PFSK-1 (cell line): ENCODE measurements around the gene SLC38A6.

Experiments
- POLR2AphosphoS5 ChIP-seq: IDR thresholded peaks from 2 replicates; pipeline ENCODE4 v1.6.1; 2012; ENCODE audit warnings: low read depth, mild to moderate bottlenecking, control low read depth, low read length, moderate library complexity
- REST ChIP-seq, 2 experiments: IDR thresholded peaks; 2 replicates each; pipeline versions ENCODE4 v1.6.1 to v1.8.0; 2011 to 2012; ENCODE audit warnings: low read depth in 2 of 2, low read length in 2 of 2, control low read depth in 1 of 2, inconsistent platforms in 1 of 2, mild to moderate bottlenecking in 1 of 2, moderate library complexity in 1 of 2; ENCODE audit not compliant: insufficient read depth in 1 of 2
- SIN3A ChIP-seq: IDR thresholded peaks from 2 replicates; pipeline ENCODE4 v1.6.1; 2012; ENCODE audit warnings: mild to moderate bottlenecking, low read length, moderate library complexity, borderline replicate concordance; ENCODE audit not compliant: insufficient read depth
- TAF1 ChIP-seq: IDR thresholded peaks from 2 replicates; pipeline ENCODE4 v1.6.1; 2012; ENCODE audit warnings: low read length, control low read depth, borderline replicate concordance; ENCODE audit not compliant: insufficient read depth

GRCh38 chr14:60986500-60986899 lies 5.5 kb downstream of the SLC38A6 start:
- no peak for TF ChIP-seq POLR2AphosphoS5
- TF ChIP-seq TAF1 = no peak
- TF ChIP-seq REST (IDR thresholded peaks at IDR 0.05; ENCODE audit: insufficient read depth in 1 of 2, low read depth in 2 of 2, low read length in 2 of 2) = no peak
- no peak for TF ChIP-seq SIN3A
